HCT116 (cell line): ENCODE measurements around the gene C3orf20. TPM values are rescaled to one million over a fixed set of nuclear protein-coding genes. Genes with fewer than 3 reads are reported as not detected.

ENCODE experiments used
- ATAC-seq: fragments of 200-7000 bp; cut with Tn5 transposase; 2 replicates; pipeline ENCODE4 v1.9.1; 2020; ENCODE audit warnings: mild to moderate bottlenecking, moderate library complexity
- BruUV-seq: library from RNA; stranded (reverse); fragments of 400-500 nt; replicated peaks from 2 replicates; lab custom pipeline; 2021; lab: Mats Ljungman, UMichigan
- CTCF ChIA-PET: fragments of 300-600 bp; sonication (Branson Sonifier 250); formaldehyde crosslinking; loops from one replicate; lab custom pipeline; 2021; ENCODE audit warnings: antibody characterized with exemption; lab: Charles Lee
- POLR2A ChIA-PET: fragments of 300-600, 350-600 bp; sonication (Branson Sonifier 250); formaldehyde crosslinking; loops from one replicate; lab custom pipeline; 2021; ENCODE audit warnings: antibody characterized with exemption; lab: Charles Lee
- RAD21 ChIA-PET, 2 experiments: fragments of 300-600 bp; sonication (Branson Sonifier 250); formaldehyde crosslinking; loops; one replicate each; lab custom pipeline; 2023; ENCODE audit warnings: low total read pairs in 2 of 2; ENCODE audit not compliant: uncharacterized antibody in 2 of 2, unreplicated experiment in 2 of 2, low non-redundant PET in 1 of 2; lab: Charles Lee
- DNase-seq: peaks from one replicate; pipeline ENCODE4 v3.0.0-alpha.2; 2010; ENCODE audit warnings: low read depth, low spot score
- H2AFZ ChIP-seq: fragments of 200-600 bp; shearing (Covaris generic), sonication (generic); 2 replicates; pipeline ENCODE4 v1.6.1; 2017; ENCODE audit warnings: low read depth, mixed run types, mixed read lengths, antibody characterized with exemption, low read length; ENCODE audit not compliant: poor library complexity, severe bottlenecking
- H3K27ac ChIP-seq: 2 replicates; pipeline ENCODE4 v1.5.1; 2012; ENCODE audit warnings: low read depth, low read length
- H3K27me3 ChIP-seq: fragments of 200-600 bp; sonication (generic); 2 replicates; pipeline ENCODE4 v1.6.1; 2016; ENCODE audit warnings: mixed run types, low read length, mixed read lengths; ENCODE audit not compliant: insufficient read depth
- H3K36me3 ChIP-seq, 2 experiments: fragments of 200-500 bp in 1 of 2; fragments of 200-600 bp in 1 of 2; sonication (Bioruptor generic) in 1 of 2; sonication (generic) in 1 of 2; 2 replicates each; pipeline versions ENCODE4 v1.5.1 to v1.6.1; 2014 to 2016; ENCODE audit warnings: low read length in 2 of 2, inconsistent platforms in 1 of 2, mixed read lengths in 1 of 2, mixed run types in 1 of 2; ENCODE audit not compliant: insufficient read depth in 2 of 2, control insufficient read depth in 1 of 2
- H3K4me1 ChIP-seq, 2 experiments: fragments of 200-600 bp in 1 of 2; sonication (generic) in 1 of 2; 2 replicates each; pipeline versions ENCODE4 v1.5.1 to v1.6.1; 2012 to 2017; ENCODE audit warnings: low read length in 2 of 2, inconsistent platforms in 1 of 2, mild to moderate bottlenecking in 1 of 2, mixed read lengths in 1 of 2, mixed run types in 1 of 2, moderate library complexity in 1 of 2; ENCODE audit not compliant: insufficient read depth in 2 of 2, control insufficient read depth in 1 of 2
- H3K4me2 ChIP-seq: fragments of 200-600 bp; sonication (generic); 2 replicates; pipeline ENCODE4 v1.6.1; 2017; ENCODE audit warnings: mixed run types, low read length, mixed read lengths
- H3K4me3 ChIP-seq, 2 experiments: fragments of 200-600 bp in 1 of 2; sonication (generic) in 1 of 2; replicated peaks in 1 of 2; 2 replicates each; pipeline ENCODE4 v1.5.1; 2011 to 2016; ENCODE audit warnings: low read length in 2 of 2, control low read depth in 1 of 2, low read depth in 1 of 2, mild to moderate bottlenecking in 1 of 2, mixed read lengths in 1 of 2, mixed run types in 1 of 2
- H3K79me2 ChIP-seq: fragments of 200-600 bp; sonication (generic); 2 replicates; pipeline ENCODE4 v1.6.1; 2017; ENCODE audit warnings: mild to moderate bottlenecking, mixed run types, low read length, moderate library complexity, mixed read lengths; ENCODE audit not compliant: insufficient read depth
- H3K9ac ChIP-seq: fragments of 200-600 bp; sonication (generic); 2 replicates; pipeline ENCODE4 v1.6.1; 2016; ENCODE audit warnings: low read length, mixed read lengths
- H3K9me2 ChIP-seq: fragments of 200-600 bp; sonication (generic), shearing (Covaris generic); 2 replicates; pipeline ENCODE4 v1.6.1; 2017; ENCODE audit warnings: mixed run types, mild to moderate bottlenecking, moderate library complexity; ENCODE audit not compliant: insufficient read depth
- H3K9me3 ChIP-seq, 2 experiments: fragments of 200-500 bp in 1 of 2; fragments of 200-600 bp in 1 of 2; sonication (Bioruptor generic) in 1 of 2; sonication (generic) in 1 of 2; 2 replicates each; pipeline ENCODE4 v1.6.1; 2014 to 2017; ENCODE audit warnings: low read length in 2 of 2, mixed read lengths in 2 of 2, inconsistent platforms in 1 of 2, low read depth in 1 of 2, mild to moderate bottlenecking in 1 of 2, mixed run types in 1 of 2, moderate library complexity in 1 of 2; ENCODE audit not compliant: control insufficient read depth in 1 of 2, insufficient read depth in 1 of 2
- H4K20me1 ChIP-seq: fragments of 200-600 bp; sonication (generic), shearing (Covaris generic); 2 replicates; pipeline ENCODE4 v1.6.1; 2017; ENCODE audit warnings: mixed run types, mild to moderate bottlenecking, moderate library complexity; ENCODE audit not compliant: insufficient read depth
- CEBPB ChIP-seq: IDR thresholded peaks from 2 replicates; pipeline ENCODE4 v1.6.1; 2012; ENCODE audit warnings: low read depth
- EGR1 ChIP-seq: IDR thresholded peaks from 2 replicates; pipeline ENCODE4 v1.6.1; 2012; ENCODE audit warnings: low read depth
- EZH2phosphoT487 ChIP-seq: fragments of 200-600 bp; IDR thresholded peaks from 2 replicates; pipeline ENCODE4 v1.6.1; 2018; ENCODE audit warnings: antibody characterized with exemption, borderline replicate concordance
- JUND ChIP-seq: IDR thresholded peaks from 2 replicates; pipeline ENCODE4 v1.6.1; 2012
- POLR2A ChIP-seq: IDR thresholded peaks from 2 replicates; pipeline ENCODE4 v1.7.0; 2011; ENCODE audit warnings: borderline replicate concordance; ENCODE audit not compliant: insufficient read depth, insufficient read length; ENCODE audit errors: extremely low read depth
- POLR2AphosphoS5 ChIP-seq: IDR thresholded peaks from 2 replicates; pipeline ENCODE4 v1.6.1; 2011; ENCODE audit warnings: mild to moderate bottlenecking, low read depth, low read length, moderate library complexity
- RAD21 ChIP-seq: IDR thresholded peaks from 2 replicates; pipeline ENCODE4 v1.6.1; 2012; ENCODE audit warnings: low read depth, mild to moderate bottlenecking
- SRF ChIP-seq: IDR thresholded peaks from 2 replicates; pipeline ENCODE4 v1.6.1; 2012; ENCODE audit warnings: low read depth
- intact Hi-C: fragments of 100-400 bp; cut with micrococcal nuclease; formaldehyde crosslinking; loops from 2 replicates; pipeline ENCODE4 v1.10.0; 2022
- total RNA-seq: library from RNA; stranded (reverse); gene quantifications from one replicate; pipeline ENCODE4 v1.2.1, GENCODE V29; 2021; ENCODE audit not compliant: unreplicated experiment
- TF ChIP-seq, protein P1 (sequence below): IDR thresholded peaks from 2 replicates; pipeline ENCODE4 v1.6.1; 2012; ENCODE audit warnings: low read depth
- TF ChIP-seq, protein P2 (sequence below): IDR thresholded peaks from 2 replicates; pipeline ENCODE4 v1.6.1; 2012
- TF ChIP-seq, protein P3 (sequence below): IDR thresholded peaks from 2 replicates; pipeline ENCODE4 v1.6.1; 2011; ENCODE audit warnings: mild to moderate bottlenecking, low read length, moderate library complexity; ENCODE audit not compliant: insufficient replicate concordance; ENCODE audit errors: extremely low read depth

Gene C3orf20
- total RNA-seq, 1 experiment from 2014 or later: 0.20 TPM

DNA sequence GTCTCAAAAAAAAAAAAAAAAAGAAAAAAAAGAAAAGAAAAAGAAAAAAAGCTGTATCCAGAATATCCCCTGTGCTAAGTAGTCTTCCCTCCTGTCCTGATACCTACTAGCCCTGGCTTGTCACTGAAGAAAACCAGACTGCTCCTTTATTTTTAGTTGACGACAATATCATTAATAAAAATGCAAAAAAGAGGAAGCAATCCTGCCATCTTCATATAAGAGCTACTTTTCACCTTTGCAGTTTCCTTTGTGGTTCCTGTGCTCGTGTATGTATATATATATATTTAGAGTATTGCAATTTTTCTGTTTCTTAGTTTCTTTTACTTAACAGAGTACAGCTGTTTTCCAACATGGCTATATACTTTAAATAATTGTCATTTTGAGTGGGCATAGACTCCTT, 13.6 kb downstream of the C3orf20 start:
- Histone ChIP-seq H3K27ac (no peak overlapping the region), H3K4me1 (no peaks in the 10 kb centered on the region), H3K27me3 (no peaks in the 10 kb centered on the region), H3K36me3 (no peaks in the 10 kb centered on the region), H3K79me2 (no peaks in the 10 kb centered on the region), H3K9me3 (no peaks in the 10 kb centered on the region), H3K9me2 (no peaks in the 10 kb centered on the region)
- ChIA-PET POLR2A (no interaction called here), RAD21 (no interaction called here)
- no TSS peak for BruUV-seq
- ATAC-seq: no peak
- DNase-seq: no peak
- TF ChIP-seq SRF (no peak), RAD21 (no peak), JUND (no peak), CEBPB (no peak), EGR1 (no peak), POLR2A (no peak), POLR2AphosphoS5 (no peak), EZH2phosphoT487 (no peak)
- TF ChIP-seq, protein P1, sequence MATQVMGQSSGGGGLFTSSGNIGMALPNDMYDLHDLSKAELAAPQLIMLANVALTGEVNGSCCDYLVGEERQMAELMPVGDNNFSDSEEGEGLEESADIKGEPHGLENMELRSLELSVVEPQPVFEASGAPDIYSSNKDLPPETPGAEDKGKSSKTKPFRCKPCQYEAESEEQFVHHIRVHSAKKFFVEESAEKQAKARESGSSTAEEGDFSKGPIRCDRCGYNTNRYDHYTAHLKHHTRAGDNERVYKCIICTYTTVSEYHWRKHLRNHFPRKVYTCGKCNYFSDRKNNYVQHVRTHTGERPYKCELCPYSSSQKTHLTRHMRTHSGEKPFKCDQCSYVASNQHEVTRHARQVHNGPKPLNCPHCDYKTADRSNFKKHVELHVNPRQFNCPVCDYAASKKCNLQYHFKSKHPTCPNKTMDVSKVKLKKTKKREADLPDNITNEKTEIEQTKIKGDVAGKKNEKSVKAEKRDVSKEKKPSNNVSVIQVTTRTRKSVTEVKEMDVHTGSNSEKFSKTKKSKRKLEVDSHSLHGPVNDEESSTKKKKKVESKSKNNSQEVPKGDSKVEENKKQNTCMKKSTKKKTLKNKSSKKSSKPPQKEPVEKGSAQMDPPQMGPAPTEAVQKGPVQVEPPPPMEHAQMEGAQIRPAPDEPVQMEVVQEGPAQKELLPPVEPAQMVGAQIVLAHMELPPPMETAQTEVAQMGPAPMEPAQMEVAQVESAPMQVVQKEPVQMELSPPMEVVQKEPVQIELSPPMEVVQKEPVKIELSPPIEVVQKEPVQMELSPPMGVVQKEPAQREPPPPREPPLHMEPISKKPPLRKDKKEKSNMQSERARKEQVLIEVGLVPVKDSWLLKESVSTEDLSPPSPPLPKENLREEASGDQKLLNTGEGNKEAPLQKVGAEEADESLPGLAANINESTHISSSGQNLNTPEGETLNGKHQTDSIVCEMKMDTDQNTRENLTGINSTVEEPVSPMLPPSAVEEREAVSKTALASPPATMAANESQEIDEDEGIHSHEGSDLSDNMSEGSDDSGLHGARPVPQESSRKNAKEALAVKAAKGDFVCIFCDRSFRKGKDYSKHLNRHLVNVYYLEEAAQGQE: no peak
- TF ChIP-seq, protein P2, sequence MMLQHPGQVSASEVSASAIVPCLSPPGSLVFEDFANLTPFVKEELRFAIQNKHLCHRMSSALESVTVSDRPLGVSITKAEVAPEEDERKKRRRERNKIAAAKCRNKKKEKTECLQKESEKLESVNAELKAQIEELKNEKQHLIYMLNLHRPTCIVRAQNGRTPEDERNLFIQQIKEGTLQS: no peak
- TF ChIP-seq, protein P3, sequence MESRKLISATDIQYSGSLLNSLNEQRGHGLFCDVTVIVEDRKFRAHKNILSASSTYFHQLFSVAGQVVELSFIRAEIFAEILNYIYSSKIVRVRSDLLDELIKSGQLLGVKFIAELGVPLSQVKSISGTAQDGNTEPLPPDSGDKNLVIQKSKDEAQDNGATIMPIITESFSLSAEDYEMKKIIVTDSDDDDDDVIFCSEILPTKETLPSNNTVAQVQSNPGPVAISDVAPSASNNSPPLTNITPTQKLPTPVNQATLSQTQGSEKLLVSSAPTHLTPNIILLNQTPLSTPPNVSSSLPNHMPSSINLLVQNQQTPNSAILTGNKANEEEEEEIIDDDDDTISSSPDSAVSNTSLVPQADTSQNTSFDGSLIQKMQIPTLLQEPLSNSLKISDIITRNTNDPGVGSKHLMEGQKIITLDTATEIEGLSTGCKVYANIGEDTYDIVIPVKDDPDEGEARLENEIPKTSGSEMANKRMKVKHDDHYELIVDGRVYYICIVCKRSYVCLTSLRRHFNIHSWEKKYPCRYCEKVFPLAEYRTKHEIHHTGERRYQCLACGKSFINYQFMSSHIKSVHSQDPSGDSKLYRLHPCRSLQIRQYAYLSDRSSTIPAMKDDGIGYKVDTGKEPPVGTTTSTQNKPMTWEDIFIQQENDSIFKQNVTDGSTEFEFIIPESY: no peak
- TF ChIP-seq, all 23 proteins: peak for 0
- Histone ChIP-seq H3K4me2 (no peak overlapping the region), H3K4me3 (no peak overlapping the region), H3K9ac (no peak overlapping the region), H2AFZ (no peak overlapping the region), H4K20me1 (no peaks in the 10 kb centered on the region)
- CTCF ChIA-PET: interaction anchor here (0.7 kb wide), 2 partner anchors 11 to 16 kb away, joined by 3 read pairs; no protein-coding TSS in a partner anchor
- intact Hi-C loops: no loop called here
